A549 (cell line): ENCODE measurements around the gene WDR43.

Source experiments
- EP300 ChIP-seq, 2 experiments: fragments of >200 bp; sonication (Bioruptor Twin); formaldehyde crosslinking; IDR thresholded peaks; 2 replicates in 1 of 2; 3 replicates in 1 of 2; pipeline ENCODE4 v1.6.1; 2016 to 2017
- KDM1A ChIP-seq: fragments of 200-600 bp; sonication (generic); IDR thresholded peaks from 2 replicates; pipeline ENCODE4 v1.6.1; 2016; ENCODE audit warnings: low read depth, mild to moderate bottlenecking
- MAFK ChIP-seq: fragments of 450-650 bp; IDR thresholded peaks from 2 replicates; pipeline ENCODE4 v1.6.1; 2014; ENCODE audit not compliant: partially characterized antibody
- MAZ ChIP-seq: fragments of 150-350 bp; IDR thresholded peaks from 2 replicates; pipeline ENCODE4 v1.6.1; 2014; ENCODE audit warnings: antibody characterized with exemption, low read depth, low read length, borderline replicate concordance
- POLR2A ChIP-seq: IDR thresholded peaks from 2 replicates; pipeline ENCODE4 v1.6.1; 2012; ENCODE audit warnings: mild to moderate bottlenecking, low read length
- RCOR1 ChIP-seq: fragments of 150-350 bp; IDR thresholded peaks from 2 replicates; pipeline ENCODE4 v1.6.1; 2014; ENCODE audit warnings: antibody characterized with exemption, low read length, low read depth
- USF2 ChIP-seq: fragments of 450-650 bp; IDR thresholded peaks from 2 replicates; pipeline ENCODE4 v1.6.1; 2014; ENCODE audit warnings: antibody characterized with exemption

GRCh38 chr2:28929581-28929980 lies 35.1 kb downstream of the WDR43 start:
- no peak for TF ChIP-seq KDM1A
- no peak for TF ChIP-seq MAFK
- no peak for TF ChIP-seq RCOR1
- TF ChIP-seq USF2: no peak
- no peak for TF ChIP-seq EP300 (IDR thresholded peaks at IDR 0.05)
- TF ChIP-seq MAZ: no peak
- no peak for TF ChIP-seq POLR2A
